ENCODE data around the gene OR2A7.
"Not testable (repeated sequence)": the region's sequence is repeated elsewhere in the genome, so short reads cannot be mapped to it uniquely, and the experiment has no call there.

OR2A7 gene

GRCh38 chr7:144264692-144265091 lies at the start of gene OR2A7:
Gene OR2A7 (minus strand): TSS chr7:144264792. CDS start chr7:144259628, 5,164 bp downstream.
- DNase-seq; intact Hi-C loops (cut with DNase I): not testable (repeated sequence)

- DNase-seq; intact Hi-C loops (cut with DNase I): not testable (repeated sequence)
Measured at GRCh38 chr7:144311872-144312469, 47.4 kb upstream of the OR2A7 start, which contains the start of gene OR2A1. Gene OR2A1 (plus strand): TSS chr7:144312419. CDS start chr7:144318125, 5,706 bp downstream.

- intact Hi-C loops (cut with DNase I); DNase-seq: not testable (repeated sequence)
Measured at GRCh38 chr7:144311218-144311617, 46.6 kb upstream of the OR2A7 start.

- intact Hi-C loops (cut with DNase I); DNase-seq: not testable (repeated sequence)
Measured at GRCh38 chr7:144309702-144310101, 45.1 kb upstream of the OR2A7 start.

- intact Hi-C loops (cut with DNase I); DNase-seq: not testable (repeated sequence)
Measured at GRCh38 chr7:144305156-144305555, 40.6 kb upstream of the OR2A7 start.

- DNase-seq; intact Hi-C loops (cut with DNase I): not testable (repeated sequence)
Measured at GRCh38 chr7:144303607-144304006, 39.0 kb upstream of the OR2A7 start.

GRCh38 chr7:144302578-144303303 lies 38.1 kb upstream of the OR2A7 start:
- intact Hi-C loops (cut with DNase I); DNase-seq: not testable (repeated sequence)

- intact Hi-C loops (cut with DNase I); DNase-seq: not testable (repeated sequence)
Measured at GRCh38 chr7:144293794-144294499, 29.4 kb upstream of the OR2A7 start.

GRCh38 chr7:144292384-144293161 lies 28.0 kb upstream of the OR2A7 start:
- DNase-seq; intact Hi-C loops (cut with DNase I): not testable (repeated sequence)

- intact Hi-C loops (cut with DNase I): not testable (repeated sequence)
- peak in 1 of 10 donors; percentile 20 for DNase-seq
Measured at GRCh38 chr7:144291607-144292006, 27.0 kb upstream of the OR2A7 start.

- DNase-seq; intact Hi-C loops (cut with DNase I): not testable (repeated sequence)
Measured at GRCh38 chr7:144287171-144287784, 22.7 kb upstream of the OR2A7 start.

- DNase-seq; intact Hi-C loops (cut with DNase I): not testable (repeated sequence)
Measured at GRCh38 chr7:144283716-144284115, 19.1 kb upstream of the OR2A7 start.

GRCh38 chr7:144282490-144282889 lies 17.9 kb upstream of the OR2A7 start:
- peak in 3 of 10 donors; percentile 28 to 30 (median 29) for DNase-seq
- intact Hi-C loops (cut with DNase I): not testable (repeated sequence)

- intact Hi-C loops (cut with DNase I); DNase-seq: not testable (repeated sequence)
Measured at GRCh38 chr7:144281981-144282380, 17.4 kb upstream of the OR2A7 start.

- intact Hi-C loops (cut with DNase I); DNase-seq: not testable (repeated sequence)
Measured at GRCh38 chr7:144280010-144280409, 15.4 kb upstream of the OR2A7 start.

GRCh38 chr7:144275281-144275680 lies 10.7 kb upstream of the OR2A7 start:
- DNase-seq: peak in 2 of 10 donors; percentile 1 to 29
- intact Hi-C loops (cut with DNase I): not testable (repeated sequence)

GRCh38 chr7:144269188-144269587 lies 4.6 kb upstream of the OR2A7 start, which contains the start of gene CTAGE8:
Gene CTAGE8 (minus strand): TSS chr7:144269288. CDS start chr7:144269250, 38 bp downstream.
- intact Hi-C loops (cut with DNase I); DNase-seq: not testable (repeated sequence)

GRCh38 chr7:144262128-144262527 lies 2.5 kb downstream of the OR2A7 start:
- DNase-seq; intact Hi-C loops (cut with DNase I): not testable (repeated sequence)

GRCh38 chr7:144259067-144259466 lies 5.5 kb downstream of the OR2A7 start:
- DNase-seq; intact Hi-C loops (cut with DNase I): not testable (repeated sequence)

Data from posterior cingulate gyrus (tissue), 11 donors.